HCT116 (cell line): ENCODE measurements around the gene MAL. TPM values are rescaled to one million over a fixed set of nuclear protein-coding genes. Genes with fewer than 3 reads are reported as not detected.

ENCODE experiments used
- ATAC-seq: fragments of 200-7000 bp; cut with Tn5 transposase; 2 replicates; pipeline ENCODE4 v1.9.1; 2020; ENCODE audit warnings: mild to moderate bottlenecking, moderate library complexity
- BruUV-seq: library from RNA; stranded (reverse); fragments of 400-500 nt; replicated peaks from 2 replicates; lab custom pipeline; 2021; lab: Mats Ljungman, UMichigan
- CTCF ChIA-PET: fragments of 300-600 bp; sonication (Branson Sonifier 250); formaldehyde crosslinking; loops from one replicate; lab custom pipeline; 2021; ENCODE audit warnings: antibody characterized with exemption; lab: Charles Lee
- POLR2A ChIA-PET: fragments of 300-600, 350-600 bp; sonication (Branson Sonifier 250); formaldehyde crosslinking; loops from one replicate; lab custom pipeline; 2021; ENCODE audit warnings: antibody characterized with exemption; lab: Charles Lee
- RAD21 ChIA-PET, 2 experiments: fragments of 300-600 bp; sonication (Branson Sonifier 250); formaldehyde crosslinking; loops; one replicate each; lab custom pipeline; 2023; ENCODE audit warnings: low total read pairs in 2 of 2; ENCODE audit not compliant: uncharacterized antibody in 2 of 2, unreplicated experiment in 2 of 2, low non-redundant PET in 1 of 2; lab: Charles Lee
- DNase-seq: peaks from one replicate; pipeline ENCODE4 v3.0.0-alpha.2; 2010; ENCODE audit warnings: low read depth, low spot score
- H2AFZ ChIP-seq: fragments of 200-600 bp; shearing (Covaris generic), sonication (generic); 2 replicates; pipeline ENCODE4 v1.6.1; 2017; ENCODE audit warnings: low read depth, mixed run types, mixed read lengths, antibody characterized with exemption, low read length; ENCODE audit not compliant: poor library complexity, severe bottlenecking
- H3K27ac ChIP-seq: 2 replicates; pipeline ENCODE4 v1.5.1; 2012; ENCODE audit warnings: low read depth, low read length
- H3K27me3 ChIP-seq: fragments of 200-600 bp; sonication (generic); 2 replicates; pipeline ENCODE4 v1.6.1; 2016; ENCODE audit warnings: mixed run types, low read length, mixed read lengths; ENCODE audit not compliant: insufficient read depth
- H3K36me3 ChIP-seq, 2 experiments: fragments of 200-500 bp in 1 of 2; fragments of 200-600 bp in 1 of 2; sonication (Bioruptor generic) in 1 of 2; sonication (generic) in 1 of 2; 2 replicates each; pipeline versions ENCODE4 v1.5.1 to v1.6.1; 2014 to 2016; ENCODE audit warnings: low read length in 2 of 2, inconsistent platforms in 1 of 2, mixed read lengths in 1 of 2, mixed run types in 1 of 2; ENCODE audit not compliant: insufficient read depth in 2 of 2, control insufficient read depth in 1 of 2
- H3K4me1 ChIP-seq, 2 experiments: fragments of 200-600 bp in 1 of 2; sonication (generic) in 1 of 2; 2 replicates each; pipeline versions ENCODE4 v1.5.1 to v1.6.1; 2012 to 2017; ENCODE audit warnings: low read length in 2 of 2, inconsistent platforms in 1 of 2, mild to moderate bottlenecking in 1 of 2, mixed read lengths in 1 of 2, mixed run types in 1 of 2, moderate library complexity in 1 of 2; ENCODE audit not compliant: insufficient read depth in 2 of 2, control insufficient read depth in 1 of 2
- H3K4me2 ChIP-seq: fragments of 200-600 bp; sonication (generic); 2 replicates; pipeline ENCODE4 v1.6.1; 2017; ENCODE audit warnings: mixed run types, low read length, mixed read lengths
- H3K4me3 ChIP-seq, 2 experiments: fragments of 200-600 bp in 1 of 2; sonication (generic) in 1 of 2; replicated peaks in 1 of 2; 2 replicates each; pipeline ENCODE4 v1.5.1; 2011 to 2016; ENCODE audit warnings: low read length in 2 of 2, control low read depth in 1 of 2, low read depth in 1 of 2, mild to moderate bottlenecking in 1 of 2, mixed read lengths in 1 of 2, mixed run types in 1 of 2
- H3K79me2 ChIP-seq: fragments of 200-600 bp; sonication (generic); 2 replicates; pipeline ENCODE4 v1.6.1; 2017; ENCODE audit warnings: mild to moderate bottlenecking, mixed run types, low read length, moderate library complexity, mixed read lengths; ENCODE audit not compliant: insufficient read depth
- H3K9ac ChIP-seq: fragments of 200-600 bp; sonication (generic); 2 replicates; pipeline ENCODE4 v1.6.1; 2016; ENCODE audit warnings: low read length, mixed read lengths
- H3K9me2 ChIP-seq: fragments of 200-600 bp; sonication (generic), shearing (Covaris generic); 2 replicates; pipeline ENCODE4 v1.6.1; 2017; ENCODE audit warnings: mixed run types, mild to moderate bottlenecking, moderate library complexity; ENCODE audit not compliant: insufficient read depth
- H3K9me3 ChIP-seq, 2 experiments: fragments of 200-500 bp in 1 of 2; fragments of 200-600 bp in 1 of 2; sonication (Bioruptor generic) in 1 of 2; sonication (generic) in 1 of 2; 2 replicates each; pipeline ENCODE4 v1.6.1; 2014 to 2017; ENCODE audit warnings: low read length in 2 of 2, mixed read lengths in 2 of 2, inconsistent platforms in 1 of 2, low read depth in 1 of 2, mild to moderate bottlenecking in 1 of 2, mixed run types in 1 of 2, moderate library complexity in 1 of 2; ENCODE audit not compliant: control insufficient read depth in 1 of 2, insufficient read depth in 1 of 2
- H4K20me1 ChIP-seq: fragments of 200-600 bp; sonication (generic), shearing (Covaris generic); 2 replicates; pipeline ENCODE4 v1.6.1; 2017; ENCODE audit warnings: mixed run types, mild to moderate bottlenecking, moderate library complexity; ENCODE audit not compliant: insufficient read depth
- CBX3 ChIP-seq: IDR thresholded peaks from 2 replicates; pipeline ENCODE4 v1.6.1; 2012; ENCODE audit warnings: low read depth
- CEBPB ChIP-seq: IDR thresholded peaks from 2 replicates; pipeline ENCODE4 v1.6.1; 2012; ENCODE audit warnings: low read depth
- ELF1 ChIP-seq: IDR thresholded peaks from 2 replicates; pipeline ENCODE4 v1.6.1; 2012; ENCODE audit warnings: low read depth, borderline replicate concordance
- EZH2 ChIP-seq: fragments of 200-600 bp; sonication (generic); IDR thresholded peaks from 2 replicates; pipeline ENCODE4 v1.6.1; 2017; ENCODE audit warnings: antibody characterized with exemption, mixed run types
- EZH2phosphoT487 ChIP-seq: fragments of 200-600 bp; IDR thresholded peaks from 2 replicates; pipeline ENCODE4 v1.6.1; 2018; ENCODE audit warnings: antibody characterized with exemption, borderline replicate concordance
- JUND ChIP-seq: IDR thresholded peaks from 2 replicates; pipeline ENCODE4 v1.6.1; 2012
- POLR2A ChIP-seq: IDR thresholded peaks from 2 replicates; pipeline ENCODE4 v1.7.0; 2011; ENCODE audit warnings: borderline replicate concordance; ENCODE audit not compliant: insufficient read depth, insufficient read length; ENCODE audit errors: extremely low read depth
- POLR2AphosphoS5 ChIP-seq: IDR thresholded peaks from 2 replicates; pipeline ENCODE4 v1.6.1; 2011; ENCODE audit warnings: mild to moderate bottlenecking, low read depth, low read length, moderate library complexity
- RAD21 ChIP-seq: IDR thresholded peaks from 2 replicates; pipeline ENCODE4 v1.6.1; 2012; ENCODE audit warnings: low read depth, mild to moderate bottlenecking
- SIN3A ChIP-seq: IDR thresholded peaks from 2 replicates; pipeline ENCODE4 v1.6.1; 2012; ENCODE audit warnings: low read depth
- SP1 ChIP-seq: IDR thresholded peaks from 2 replicates; pipeline ENCODE4 v1.6.1; 2012; ENCODE audit warnings: low read depth
- SRF ChIP-seq: IDR thresholded peaks from 2 replicates; pipeline ENCODE4 v1.6.1; 2012; ENCODE audit warnings: low read depth
- TCF7L2 ChIP-seq: IDR thresholded peaks from 2 replicates; pipeline ENCODE4 v1.7.0; 2011; ENCODE audit warnings: borderline replicate concordance, inconsistent platforms; ENCODE audit not compliant: insufficient read depth, insufficient read length; ENCODE audit errors: extremely low read depth
- YY1 ChIP-seq: IDR thresholded peaks from 2 replicates; pipeline ENCODE4 v1.6.1; 2011; ENCODE audit warnings: low read length, low read depth, moderate library complexity, mild to moderate bottlenecking; ENCODE audit not compliant: insufficient replicate concordance; ENCODE audit errors: extremely low read depth
- ZFX ChIP-seq: fragments of 450-650 bp; IDR thresholded peaks from 2 replicates; pipeline ENCODE4 v1.6.1; 2017
- ZNF274 ChIP-seq: fragments of 200-500 bp; sonication (Bioruptor generic); IDR thresholded peaks from 2 replicates; pipeline ENCODE4 v1.6.1; 2014; ENCODE audit warnings: mild to moderate bottlenecking, low read depth, low read length, inconsistent platforms
- intact Hi-C: fragments of 100-400 bp; cut with micrococcal nuclease; formaldehyde crosslinking; loops from 2 replicates; pipeline ENCODE4 v1.10.0; 2022
- total RNA-seq: library from RNA; stranded (reverse); gene quantifications from one replicate; pipeline ENCODE4 v1.2.1, GENCODE V29; 2021; ENCODE audit not compliant: unreplicated experiment
- TF ChIP-seq, protein P1 (sequence below), 3 experiments: fragments of 200-600 bp in 1 of 3; sonication (generic) in 1 of 3; IDR thresholded peaks in 2 of 3; conservative IDR thresholded peaks in 1 of 3; 2 replicates each; pipeline ENCODE4 v1.5.1; 2012 to 2017; ENCODE audit warnings: low read depth in 2 of 3, low read length in 2 of 3, antibody characterized with exemption in 1 of 3, borderline replicate concordance in 1 of 3, control low read depth in 1 of 3, mild to moderate bottlenecking in 1 of 3, mixed read lengths in 1 of 3, mixed run types in 1 of 3, moderate library complexity in 1 of 3; ENCODE audit not compliant: insufficient read depth in 1 of 3
- TF ChIP-seq, protein P2 (sequence below): IDR thresholded peaks from 2 replicates; pipeline ENCODE4 v1.6.1; 2012
- TF ChIP-seq, protein P3 (sequence below): IDR thresholded peaks from 2 replicates; pipeline ENCODE4 v1.6.1; 2012
- TF ChIP-seq, protein P4 (sequence below): IDR thresholded peaks from 2 replicates; pipeline ENCODE4 v1.6.1; 2012; ENCODE audit warnings: low read depth

MAL gene
- total RNA-seq, 1 experiment from 2014 or later = not detected

DNA sequence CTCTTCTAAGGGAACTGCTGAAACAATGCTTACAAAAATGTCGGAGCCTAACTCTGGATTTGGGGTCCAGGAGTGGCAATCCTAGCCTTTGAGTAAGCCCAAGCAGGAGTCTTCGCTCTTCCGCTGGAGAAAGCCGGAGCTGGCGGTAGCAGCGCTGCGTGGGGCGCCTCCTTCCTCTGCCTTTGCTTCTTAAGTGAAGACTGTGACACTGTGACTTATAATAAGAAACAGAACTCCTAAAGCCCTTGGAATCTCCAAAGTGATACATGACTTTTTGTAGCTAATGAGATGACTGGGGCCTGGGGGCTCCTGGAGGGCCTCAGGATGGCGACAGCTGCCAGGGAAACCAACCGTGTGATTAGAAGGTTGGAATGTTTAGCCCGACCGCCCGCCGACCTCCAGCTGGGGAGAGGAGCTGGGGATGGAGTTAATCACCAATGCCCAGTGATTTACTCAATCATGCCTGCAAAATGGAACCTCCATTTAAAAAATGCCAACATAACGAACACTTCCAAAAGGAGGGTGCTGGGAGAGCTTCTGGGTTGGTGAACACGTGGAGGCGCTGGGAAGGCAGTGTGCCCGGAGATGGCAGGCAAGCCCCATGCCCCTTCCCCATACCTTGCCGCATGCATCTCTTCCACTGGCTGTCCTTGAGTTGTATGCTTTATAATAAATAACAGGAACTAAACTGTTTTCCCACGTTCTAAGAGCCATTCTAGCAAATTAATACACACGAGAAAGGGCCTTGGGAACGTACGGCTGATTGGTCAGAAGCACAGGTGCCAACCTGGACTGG is 29.0 kb upstream of the MAL start:
- Histone ChIP-seq H3K4me2 (no peak overlapping the region), H3K79me2 (no peaks in the 10 kb centered on the region), H3K4me1 (no peaks in the 10 kb centered on the region), H3K36me3 (no peaks in the 10 kb centered on the region), H3K9me3 (no peaks in the 10 kb centered on the region), H2AFZ (no peak overlapping the region), H3K27me3 (no peaks in the 10 kb centered on the region), H4K20me1 (no peaks in the 10 kb centered on the region), H3K9me2 (no peaks in the 10 kb centered on the region), H3K9ac (no peak overlapping the region), H3K27ac (no peak overlapping the region), H3K4me3 (no peak overlapping the region)
- no TSS peak for BruUV-seq
- CTCF ChIA-PET = interaction anchor here (2.1 kb wide), 1 partner anchor 10 kb away, joined by 10 read pairs; no protein-coding TSS in a partner anchor
- intact Hi-C loops = no loop called here
- POLR2A ChIA-PET = no interaction called here
- DNase-seq (no peak), ATAC-seq (no peak)
- TF ChIP-seq POLR2A (no peak), ZNF274 (no peak), JUND (no peak), TCF7L2 (no peak), SRF (no peak), ELF1 (no peak), SP1 (no peak), POLR2AphosphoS5 (no peak), YY1 (no peak), EZH2phosphoT487 (no peak), CEBPB (no peak), ZFX (no peak), CBX3 (no peak), RAD21 (no peak), SIN3A (no peak), EZH2 (no peak)
- TF ChIP-seq, protein P1, sequence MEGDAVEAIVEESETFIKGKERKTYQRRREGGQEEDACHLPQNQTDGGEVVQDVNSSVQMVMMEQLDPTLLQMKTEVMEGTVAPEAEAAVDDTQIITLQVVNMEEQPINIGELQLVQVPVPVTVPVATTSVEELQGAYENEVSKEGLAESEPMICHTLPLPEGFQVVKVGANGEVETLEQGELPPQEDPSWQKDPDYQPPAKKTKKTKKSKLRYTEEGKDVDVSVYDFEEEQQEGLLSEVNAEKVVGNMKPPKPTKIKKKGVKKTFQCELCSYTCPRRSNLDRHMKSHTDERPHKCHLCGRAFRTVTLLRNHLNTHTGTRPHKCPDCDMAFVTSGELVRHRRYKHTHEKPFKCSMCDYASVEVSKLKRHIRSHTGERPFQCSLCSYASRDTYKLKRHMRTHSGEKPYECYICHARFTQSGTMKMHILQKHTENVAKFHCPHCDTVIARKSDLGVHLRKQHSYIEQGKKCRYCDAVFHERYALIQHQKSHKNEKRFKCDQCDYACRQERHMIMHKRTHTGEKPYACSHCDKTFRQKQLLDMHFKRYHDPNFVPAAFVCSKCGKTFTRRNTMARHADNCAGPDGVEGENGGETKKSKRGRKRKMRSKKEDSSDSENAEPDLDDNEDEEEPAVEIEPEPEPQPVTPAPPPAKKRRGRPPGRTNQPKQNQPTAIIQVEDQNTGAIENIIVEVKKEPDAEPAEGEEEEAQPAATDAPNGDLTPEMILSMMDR (IDR thresholded peaks at IDR 0.05 in 2 of 3, conservative IDR thresholded peaks at IDR 0.05 in 1 of 3; ENCODE audit: borderline replicate concordance in 1 of 3, insufficient read depth in 1 of 3, low read depth in 2 of 3, low read length in 2 of 3) = no peak
- TF ChIP-seq, protein P2, sequence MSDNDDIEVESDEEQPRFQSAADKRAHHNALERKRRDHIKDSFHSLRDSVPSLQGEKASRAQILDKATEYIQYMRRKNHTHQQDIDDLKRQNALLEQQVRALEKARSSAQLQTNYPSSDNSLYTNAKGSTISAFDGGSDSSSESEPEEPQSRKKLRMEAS = no peak
- TF ChIP-seq, protein P3, sequence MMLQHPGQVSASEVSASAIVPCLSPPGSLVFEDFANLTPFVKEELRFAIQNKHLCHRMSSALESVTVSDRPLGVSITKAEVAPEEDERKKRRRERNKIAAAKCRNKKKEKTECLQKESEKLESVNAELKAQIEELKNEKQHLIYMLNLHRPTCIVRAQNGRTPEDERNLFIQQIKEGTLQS = no peak
- TF ChIP-seq, protein P4, sequence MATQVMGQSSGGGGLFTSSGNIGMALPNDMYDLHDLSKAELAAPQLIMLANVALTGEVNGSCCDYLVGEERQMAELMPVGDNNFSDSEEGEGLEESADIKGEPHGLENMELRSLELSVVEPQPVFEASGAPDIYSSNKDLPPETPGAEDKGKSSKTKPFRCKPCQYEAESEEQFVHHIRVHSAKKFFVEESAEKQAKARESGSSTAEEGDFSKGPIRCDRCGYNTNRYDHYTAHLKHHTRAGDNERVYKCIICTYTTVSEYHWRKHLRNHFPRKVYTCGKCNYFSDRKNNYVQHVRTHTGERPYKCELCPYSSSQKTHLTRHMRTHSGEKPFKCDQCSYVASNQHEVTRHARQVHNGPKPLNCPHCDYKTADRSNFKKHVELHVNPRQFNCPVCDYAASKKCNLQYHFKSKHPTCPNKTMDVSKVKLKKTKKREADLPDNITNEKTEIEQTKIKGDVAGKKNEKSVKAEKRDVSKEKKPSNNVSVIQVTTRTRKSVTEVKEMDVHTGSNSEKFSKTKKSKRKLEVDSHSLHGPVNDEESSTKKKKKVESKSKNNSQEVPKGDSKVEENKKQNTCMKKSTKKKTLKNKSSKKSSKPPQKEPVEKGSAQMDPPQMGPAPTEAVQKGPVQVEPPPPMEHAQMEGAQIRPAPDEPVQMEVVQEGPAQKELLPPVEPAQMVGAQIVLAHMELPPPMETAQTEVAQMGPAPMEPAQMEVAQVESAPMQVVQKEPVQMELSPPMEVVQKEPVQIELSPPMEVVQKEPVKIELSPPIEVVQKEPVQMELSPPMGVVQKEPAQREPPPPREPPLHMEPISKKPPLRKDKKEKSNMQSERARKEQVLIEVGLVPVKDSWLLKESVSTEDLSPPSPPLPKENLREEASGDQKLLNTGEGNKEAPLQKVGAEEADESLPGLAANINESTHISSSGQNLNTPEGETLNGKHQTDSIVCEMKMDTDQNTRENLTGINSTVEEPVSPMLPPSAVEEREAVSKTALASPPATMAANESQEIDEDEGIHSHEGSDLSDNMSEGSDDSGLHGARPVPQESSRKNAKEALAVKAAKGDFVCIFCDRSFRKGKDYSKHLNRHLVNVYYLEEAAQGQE = no peak
- RAD21 ChIA-PET = interaction anchor here in 1 of 2 experiments (1.0 kb wide), 1 partner anchor 13 kb away, joined by 3 read pairs; no protein-coding TSS in a partner anchor
